Jurkat, Clone E6-1 (cell line): ENCODE results near the gene AGAP1.
A peak's percentile ranks its signal among the peaks of the same experiment; 100 is the strongest.

ENCODE experiments used
- DNase-seq: peaks from one replicate; pipeline ENCODE4 v3.0.0-alpha.2; 2011; ENCODE audit warnings: low read depth, low spot score
- H3K4me3 ChIP-seq: 2 replicates; pipeline ENCODE4 v1.5.1; 2011; ENCODE audit warnings: mild to moderate bottlenecking, low read length, control low read depth, moderate library complexity

Gene AGAP1

GRCh38 chr2:235483313-235483712 is 10.5 kb upstream of the AGAP1 start:
- DNase-seq, result no peak
- no peak overlapping the region for H3K4me3 ChIP-seq

GRCh38 chr2:235485362-235485761 is 8.5 kb upstream of the AGAP1 start:
- DNase-seq, result no peak
- no peak overlapping the region for H3K4me3 ChIP-seq

- DNase-seq, result no peak
- no peak overlapping the region for H3K4me3 ChIP-seq
These were observed 7.1 kb upstream of the AGAP1 start for GRCh38 chr2:235486729-235487128.

- H3K4me3 ChIP-seq, result no peak overlapping the region
- no peak for DNase-seq
These were observed 3.9 kb upstream of the AGAP1 start for GRCh38 chr2:235489897-235490296.

GRCh38 chr2:235492850-235493344 is 946 bp upstream of the AGAP1 start:
- H3K4me3 ChIP-seq, result no peak overlapping the region
- DNase-seq, result no peak

GRCh38 chr2:235493402-235493774 is 455 bp upstream of the AGAP1 start:
- H3K4me3 ChIP-seq, result no peak overlapping the region
- no peak for DNase-seq

DNA sequence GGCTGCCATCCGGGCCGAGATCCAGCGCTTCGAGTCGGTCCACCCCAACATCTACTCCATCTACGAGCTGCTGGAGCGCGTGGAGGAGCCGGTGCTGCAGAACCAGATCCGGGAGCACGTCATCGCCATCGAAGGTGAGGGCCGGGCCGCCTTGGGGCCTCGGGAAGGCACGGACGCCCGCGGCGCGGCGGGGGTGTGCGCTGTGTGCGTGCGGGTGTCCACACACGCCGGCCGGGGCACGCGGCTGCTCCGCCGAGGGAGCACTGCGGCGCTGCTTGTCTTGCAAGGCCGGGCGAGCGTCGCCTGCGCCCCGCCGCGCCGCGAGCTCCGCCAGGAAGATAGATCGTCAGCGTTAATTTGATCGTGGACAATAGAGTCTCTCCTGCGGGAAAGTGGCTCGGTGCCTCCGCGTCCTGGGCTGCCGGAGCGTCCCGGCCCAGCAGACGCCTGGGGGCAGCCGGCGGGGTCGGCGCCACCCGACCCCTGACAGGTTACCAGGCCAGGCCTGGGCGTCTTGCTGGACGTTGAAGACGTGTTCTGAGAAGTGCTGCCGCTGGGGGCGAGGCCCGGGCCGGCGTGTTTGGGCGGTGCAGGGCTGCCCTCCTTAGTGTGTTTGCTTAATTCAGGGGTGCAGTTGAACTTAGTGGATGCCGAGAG is 1.0 kb downstream of the AGAP1 start:
- no peak for DNase-seq
- no peak overlapping the region for H3K4me3 ChIP-seq

- DNase-seq, result no peak
- H3K4me3 ChIP-seq, result no peak overlapping the region
These were observed 1.8 kb downstream of the AGAP1 start for GRCh38 chr2:235495373-235496238.

- no peak for DNase-seq
- H3K4me3 ChIP-seq, result no peak overlapping the region
These were observed 2.4 kb downstream of the AGAP1 start for GRCh38 chr2:235496239-235496621.

- no peak overlapping the region for H3K4me3 ChIP-seq
- no peak for DNase-seq
These were observed 3.3 kb downstream of the AGAP1 start for GRCh38 chr2:235497096-235497495.

GRCh38 chr2:235498541-235498940 is 4.7 kb downstream of the AGAP1 start:
- H3K4me3 ChIP-seq, result no peak overlapping the region
- DNase-seq, result no peak

DNA sequence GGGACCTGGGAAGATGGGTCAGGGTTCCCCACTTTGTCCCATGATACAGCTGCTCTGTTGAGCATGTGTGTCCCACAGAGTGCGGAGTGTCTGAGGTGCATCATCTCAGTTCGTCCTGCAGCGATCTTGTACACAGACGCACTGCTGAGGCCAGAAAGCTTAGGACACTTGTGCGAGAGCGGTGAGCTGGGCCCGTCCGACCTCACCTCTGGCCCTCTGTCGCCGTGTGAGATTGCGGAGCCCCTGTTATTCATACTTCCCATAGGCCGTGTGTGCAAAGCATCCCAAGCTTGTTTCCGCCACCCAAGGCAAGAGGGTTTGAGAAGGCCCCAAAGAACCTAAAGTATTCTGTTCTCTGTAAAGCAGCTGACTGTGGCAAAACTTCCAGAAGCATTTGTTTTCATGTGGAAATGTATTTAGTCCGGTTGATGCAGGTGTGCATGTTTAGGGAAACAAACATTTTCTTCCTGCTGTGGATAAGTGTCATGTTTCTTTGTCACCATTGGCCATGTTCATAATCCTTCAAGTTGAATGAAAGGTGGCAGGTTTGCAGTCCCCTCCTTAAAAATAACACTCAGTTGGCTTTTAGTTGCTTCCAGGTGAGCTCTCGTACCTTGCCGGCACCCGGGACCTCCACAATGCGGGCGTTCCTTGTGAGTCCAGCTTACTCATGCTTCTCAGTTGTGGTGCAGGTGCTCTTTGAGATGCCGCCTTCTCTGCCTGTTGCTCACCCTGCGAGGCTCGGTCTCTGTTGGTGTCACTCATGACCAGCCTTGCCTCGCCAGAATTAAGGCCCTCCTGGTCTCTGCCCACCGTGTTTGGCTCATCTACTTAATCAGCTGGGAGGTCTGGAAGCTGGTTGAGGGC is 5.3 kb downstream of the AGAP1 start:
- no peak overlapping the region for H3K4me3 ChIP-seq
- no peak for DNase-seq

GRCh38 chr2:235500110-235500760 is 6.4 kb downstream of the AGAP1 start:
- H3K4me3 ChIP-seq, result no peak overlapping the region
- no peak for DNase-seq

DNA sequence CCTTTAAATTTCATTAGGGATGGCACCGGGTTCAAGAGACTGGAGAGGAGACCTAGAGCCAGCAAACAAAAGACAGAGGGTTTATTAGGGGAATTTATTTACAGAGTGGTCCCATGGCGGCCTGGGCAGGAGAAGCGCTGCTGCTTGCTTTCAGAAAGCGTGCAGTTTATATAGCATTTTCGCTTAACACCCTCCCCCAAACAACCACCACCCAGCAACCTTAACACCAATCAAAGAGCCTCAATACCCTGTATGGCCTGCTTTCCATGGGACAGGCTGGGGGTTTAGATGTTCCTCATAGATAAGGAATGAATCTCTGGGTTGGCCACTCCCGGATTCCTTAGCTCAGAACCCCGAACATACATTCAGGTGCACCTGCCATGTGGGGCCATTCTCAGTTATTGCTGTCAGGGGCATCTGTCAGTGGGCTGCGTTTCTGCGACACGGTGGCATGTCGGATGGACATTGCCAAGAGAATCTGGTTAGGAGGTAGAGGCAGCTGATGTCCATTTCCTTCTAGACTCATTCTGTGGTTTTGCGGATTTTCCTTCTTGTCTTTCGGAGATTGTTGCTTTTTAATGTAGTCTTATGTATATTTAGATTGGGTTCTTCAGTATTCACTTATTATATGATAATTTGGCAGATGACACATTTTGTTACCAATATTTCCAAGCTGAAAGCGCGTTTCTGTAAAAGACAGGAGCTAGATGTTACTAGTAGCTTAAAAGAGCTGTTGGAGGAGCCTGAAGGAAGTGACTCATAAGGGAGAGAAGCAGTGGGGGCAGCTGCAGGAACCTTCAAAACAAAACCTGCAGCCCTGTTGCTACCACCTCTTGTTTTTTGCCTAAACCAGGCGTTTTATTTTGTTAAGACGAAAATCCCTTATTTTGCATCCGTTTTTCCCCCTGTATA is 7.2 kb downstream of the AGAP1 start:
- H3K4me3 ChIP-seq, result no peak overlapping the region; the same call in 1 of the 2 replicates
- DNase-seq, result peak; percentile 32

GRCh38 chr2:235501673-235502031 is 7.8 kb downstream of the AGAP1 start:
- no peak overlapping the region; the same call in 1 of the 2 replicates for H3K4me3 ChIP-seq

GRCh38 chr2:235502336-235502735 is 8.5 kb downstream of the AGAP1 start:
- no peak overlapping the region for H3K4me3 ChIP-seq
- no peak for DNase-seq

More at GRCh38 chr2:235501673-235502031, 7.8 kb downstream of the AGAP1 start:
- peak; percentile 48 for DNase-seq

DNA sequence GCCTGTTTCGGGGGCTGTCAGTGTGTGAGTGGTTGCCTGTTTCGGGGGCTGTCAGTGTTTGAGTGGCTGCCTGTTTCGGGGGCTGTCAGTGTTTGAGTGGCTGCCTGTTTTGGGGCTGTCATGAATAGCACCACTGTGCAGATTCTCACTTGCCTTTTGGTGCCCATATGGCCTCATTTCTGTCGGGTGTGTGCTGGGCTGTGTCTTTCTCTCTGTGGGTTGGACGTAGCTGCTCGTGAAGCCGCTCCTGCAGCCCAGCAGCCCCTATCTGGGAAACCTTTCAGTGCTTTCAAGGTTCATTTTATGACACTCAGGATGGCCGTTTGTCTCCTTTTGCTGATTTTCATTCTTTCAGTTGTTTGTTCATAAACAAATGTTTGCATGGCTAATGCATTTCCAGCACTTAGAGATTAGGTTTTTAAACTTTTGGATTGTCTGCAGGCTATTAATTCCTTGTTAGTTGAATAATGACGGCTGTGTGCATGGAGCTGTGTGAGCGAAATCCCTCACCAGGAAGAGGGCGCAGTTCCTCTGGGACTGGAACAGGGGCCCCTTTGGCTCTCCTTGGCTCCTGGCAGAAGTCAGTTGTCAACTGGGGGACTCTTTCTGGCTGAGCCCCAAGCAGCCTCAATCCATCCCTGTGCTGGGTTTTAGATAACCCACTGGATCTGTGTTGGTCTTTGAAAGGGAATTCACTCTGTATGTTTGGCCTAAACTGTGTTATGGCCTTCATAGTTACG is 10.8 kb downstream of the AGAP1 start:
- no peak overlapping the region for H3K4me3 ChIP-seq
- no peak for DNase-seq
